ENCODE results near the gene NUAK1.

Gene NUAK1

DNA sequence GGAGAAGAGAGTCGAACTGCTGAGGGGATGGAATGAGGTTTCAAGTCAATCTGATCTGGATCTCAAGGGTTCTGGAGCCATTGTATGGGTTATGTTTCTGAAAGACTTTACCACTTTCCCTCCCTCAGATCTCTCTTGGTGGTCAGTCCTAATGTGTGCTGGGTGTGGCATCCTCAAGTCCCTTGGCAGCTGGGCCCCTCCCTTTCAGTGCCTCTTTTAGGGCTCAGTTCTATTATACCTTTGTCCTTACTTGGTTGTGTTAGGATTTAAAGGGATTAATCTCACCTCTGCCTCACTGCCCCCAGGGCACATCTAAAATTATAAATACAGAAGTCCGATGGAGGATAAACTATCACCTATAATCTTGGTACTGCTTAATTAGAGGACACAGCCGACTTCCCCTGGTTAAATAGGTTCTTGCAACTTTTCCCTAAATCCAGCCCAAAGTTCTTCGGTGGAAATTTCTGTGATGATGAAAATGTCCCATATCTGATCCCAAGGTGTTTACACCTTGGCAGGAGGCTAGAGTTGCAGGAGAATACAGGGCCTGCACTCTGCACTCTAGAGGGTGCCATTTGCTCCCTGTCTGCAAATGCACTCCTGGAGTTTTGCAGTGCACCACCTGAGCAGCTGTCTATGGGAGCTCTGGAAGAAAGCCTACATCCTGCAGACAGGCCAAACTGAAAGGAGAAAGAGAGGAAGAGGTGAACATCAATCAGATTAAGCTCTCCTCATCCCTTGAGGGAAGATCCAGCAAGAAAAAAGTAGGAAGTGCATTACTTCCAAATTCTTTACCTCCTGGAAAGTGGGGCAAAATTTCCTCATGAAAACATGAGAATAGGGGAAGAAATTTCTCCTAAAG lies 106.8 kb downstream of the NUAK1 start:
- no peak for DNase-seq

DNA sequence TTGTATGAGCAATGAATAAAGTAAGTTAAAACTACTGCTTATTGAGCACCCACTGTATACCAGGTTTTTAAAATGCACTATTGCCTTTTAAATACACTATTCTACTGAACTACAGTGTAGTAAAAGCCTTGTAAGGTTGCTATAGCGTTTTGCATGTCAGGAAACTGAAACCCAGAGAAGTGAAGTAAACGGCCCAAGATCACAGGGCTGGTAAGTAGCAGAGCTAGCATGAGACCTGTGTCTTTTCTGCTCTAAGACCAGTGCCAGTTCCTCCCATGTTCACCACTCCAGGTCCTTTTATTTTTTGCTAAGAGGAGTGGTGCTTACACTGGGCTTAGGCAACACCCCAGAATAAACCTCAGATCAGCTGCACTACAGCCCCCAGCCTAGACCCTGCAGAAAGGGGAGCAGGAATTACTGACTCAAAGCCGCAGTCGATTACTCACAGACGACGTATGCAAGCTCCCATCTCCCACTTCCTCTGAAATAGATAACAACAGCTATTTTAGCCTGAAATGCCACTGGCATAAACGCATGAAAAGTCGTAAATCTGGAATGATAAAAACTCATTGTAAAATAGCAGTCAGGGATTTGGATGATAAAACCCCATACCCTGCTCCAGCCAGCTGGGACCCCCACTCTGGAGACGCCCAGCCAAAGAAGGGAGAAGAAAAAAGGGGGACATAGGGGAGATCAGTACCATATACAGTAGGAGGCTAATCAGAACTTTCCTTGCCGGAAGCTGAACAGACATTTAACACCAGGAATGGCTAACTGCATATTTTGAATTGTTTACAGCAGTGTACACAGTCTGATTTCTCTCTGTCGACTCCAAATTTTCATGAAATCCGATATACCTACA lies 108.3 kb downstream of the NUAK1 start:
- DNase-seq = peak; percentile 96

DNA sequence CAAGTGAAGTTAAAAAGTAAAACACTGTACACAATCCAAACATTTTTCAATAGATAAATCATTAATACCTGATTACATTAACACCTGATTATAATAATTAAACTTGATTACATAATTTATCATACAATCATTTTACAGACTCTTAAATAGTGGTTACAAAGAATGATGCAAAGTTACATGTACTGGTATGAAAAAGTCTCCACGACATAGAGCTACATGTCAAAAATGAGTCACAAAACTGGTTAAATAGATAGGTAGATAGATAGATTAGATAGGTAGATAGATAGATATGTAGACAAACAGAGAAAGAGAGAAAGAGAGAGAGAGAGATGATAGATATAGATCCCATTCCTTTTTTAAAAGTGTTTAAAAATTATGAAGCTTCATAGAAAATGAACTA lies 109.2 kb downstream of the NUAK1 start:
- DNase-seq = no peak

DNA sequence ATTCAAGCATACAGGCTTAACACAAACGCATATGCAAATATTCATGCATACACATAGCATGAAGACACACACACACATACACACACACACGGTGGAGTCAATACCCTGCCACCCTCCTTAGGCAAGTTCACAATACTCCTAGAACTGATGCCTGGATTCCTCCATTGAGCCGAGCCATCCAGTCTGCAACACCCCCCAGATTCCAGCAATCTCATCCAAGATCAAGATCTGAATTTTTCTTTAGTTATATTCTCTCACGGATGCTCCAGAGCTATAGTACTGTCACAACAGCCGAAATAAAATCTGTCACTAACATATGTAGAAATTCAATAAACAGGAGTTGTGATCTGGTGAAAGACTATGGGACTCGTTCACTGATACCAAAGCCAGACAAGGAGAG lies 110.8 kb downstream of the NUAK1 start:
- DNase-seq = no peak

DNA sequence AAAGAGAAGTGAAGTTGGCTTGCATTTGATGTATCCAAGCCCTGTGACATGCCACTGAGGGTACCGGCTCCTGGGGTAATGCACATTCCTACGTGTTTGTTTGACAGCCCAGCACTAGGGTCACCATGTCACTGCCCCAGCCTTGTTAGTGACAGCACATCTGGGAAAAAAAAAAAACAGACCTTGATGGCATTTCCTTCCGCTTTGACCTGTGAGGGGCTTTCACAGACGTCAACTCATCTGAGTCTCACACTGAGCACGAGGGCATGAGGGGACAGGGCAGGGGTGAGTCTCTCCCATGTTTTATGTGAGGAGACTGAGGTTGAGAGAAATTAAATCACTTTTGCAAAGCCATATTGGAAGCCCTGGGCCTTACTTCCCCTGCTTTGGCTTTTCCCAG lies 111.5 kb downstream of the NUAK1 start:
- no peak for DNase-seq

DNA sequence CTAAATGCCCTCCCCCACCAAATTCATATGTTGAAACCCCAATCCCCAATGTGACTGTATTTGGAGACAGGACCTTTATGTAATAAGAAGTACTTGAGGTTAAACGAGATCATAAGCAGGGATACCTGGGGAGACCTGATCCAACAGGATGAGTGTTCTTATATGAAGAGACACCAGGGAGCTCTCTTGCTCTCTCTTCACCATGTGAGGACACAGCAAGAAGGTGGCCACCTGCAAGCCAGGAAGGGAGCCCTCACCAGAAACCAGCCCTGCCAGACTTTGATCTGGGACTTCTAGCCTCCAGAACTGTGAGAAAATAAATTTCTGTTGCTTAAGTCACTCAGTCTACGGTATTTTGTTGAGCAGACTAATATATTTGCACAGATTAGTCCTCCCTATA lies 113.6 kb downstream of the NUAK1 start:
- no peak for DNase-seq

DNA sequence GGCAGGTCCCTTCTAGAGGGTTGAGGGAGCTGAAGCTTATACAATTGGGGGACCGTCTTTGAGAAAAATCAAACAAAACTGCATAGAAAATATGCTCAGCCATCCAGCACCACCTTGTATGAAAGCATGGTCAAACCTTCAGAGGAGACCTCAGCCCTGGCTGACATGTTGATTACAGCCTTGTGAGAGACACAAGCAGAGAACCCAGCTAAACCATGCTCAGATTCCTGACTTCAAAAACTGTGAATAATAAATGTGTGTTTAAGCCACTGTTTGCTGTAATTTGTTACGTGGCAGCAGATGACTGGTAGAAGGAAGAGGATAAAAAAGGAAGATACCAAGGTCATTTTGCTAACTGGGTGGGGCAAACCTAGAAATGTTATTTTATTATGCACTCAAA lies 115.7 kb downstream of the NUAK1 start:
- no peak for DNase-seq

DNA sequence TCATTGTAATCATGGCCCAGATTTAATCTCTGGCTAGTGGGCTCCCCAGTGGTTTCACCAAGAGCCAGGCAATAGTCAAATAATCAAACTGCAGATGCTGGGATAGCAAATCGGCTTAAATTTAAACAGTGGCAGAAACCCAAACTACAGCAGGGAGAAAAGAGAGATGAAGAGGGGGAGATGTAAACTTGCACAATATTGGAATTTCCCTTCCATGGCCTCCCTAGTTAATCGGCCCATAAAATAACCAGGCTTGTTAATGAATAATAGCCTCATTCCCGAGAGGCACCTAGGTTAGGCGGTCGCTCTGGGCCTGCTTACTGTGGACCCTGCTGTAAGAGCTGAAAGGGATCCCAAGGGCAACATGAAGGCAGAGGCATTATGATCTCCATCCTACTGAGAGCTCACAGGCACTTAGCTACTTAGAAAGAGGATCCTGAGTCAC lies 116.2 kb downstream of the NUAK1 start:
- no peak for DNase-seq

DNA sequence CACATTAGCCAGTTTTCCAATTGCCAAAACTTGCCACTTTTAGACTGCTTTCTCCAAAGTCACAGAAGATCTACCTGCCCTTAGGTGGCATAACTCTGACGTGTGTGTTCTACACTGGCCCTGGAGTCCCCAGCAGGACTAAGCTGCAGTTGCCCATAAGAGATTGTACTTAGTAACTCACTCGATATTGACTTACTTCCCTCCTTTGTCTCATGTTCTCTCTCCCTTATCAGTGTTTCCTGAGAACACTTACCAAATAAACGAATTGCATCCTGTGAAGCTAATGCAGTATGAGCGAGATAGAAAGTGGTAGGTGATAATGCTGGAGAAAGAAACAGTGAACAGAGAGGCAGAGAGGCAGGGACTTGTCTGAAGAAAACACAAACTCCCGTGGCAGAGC lies 117.2 kb downstream of the NUAK1 start:
- no peak for DNase-seq

DNA sequence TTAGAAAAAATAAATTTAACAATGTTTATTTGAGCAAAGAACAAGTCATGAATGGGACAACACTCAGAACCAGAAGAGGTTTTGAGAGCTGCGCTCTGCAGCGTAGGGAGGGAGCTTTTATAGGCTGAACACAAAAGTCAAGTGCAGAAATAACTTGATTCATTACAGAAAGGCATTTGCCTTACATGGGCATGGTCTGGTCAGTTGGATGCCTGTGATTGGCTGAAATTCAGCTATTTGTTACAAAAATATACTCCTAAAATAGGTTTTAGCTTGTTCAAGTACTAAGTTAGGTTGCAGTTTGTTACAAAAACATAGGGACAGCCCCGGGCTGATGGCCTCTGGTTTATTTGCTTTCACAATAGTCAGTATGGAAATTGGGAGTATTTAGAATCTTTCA lies 118.0 kb downstream of the NUAK1 start:
- DNase-seq = peak; percentile 28

DNA sequence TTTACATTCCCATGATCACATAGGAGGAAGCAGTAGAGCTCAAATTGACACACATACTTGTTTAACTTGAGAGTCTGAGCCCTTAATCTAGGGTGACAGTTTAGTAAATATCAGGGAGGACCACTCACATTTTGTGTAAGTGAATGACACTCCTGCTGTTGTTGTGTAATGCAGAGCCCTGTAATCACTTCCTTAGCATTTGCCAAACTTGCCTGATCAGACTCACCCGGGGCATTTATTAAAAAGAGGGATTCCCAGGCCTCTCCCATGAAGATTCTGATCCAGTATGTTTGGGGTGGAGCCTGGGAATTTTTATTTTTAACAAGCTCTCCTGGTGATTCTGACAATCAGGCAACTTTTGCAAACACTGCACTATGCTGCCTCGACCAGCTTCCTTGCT lies 119.6 kb downstream of the NUAK1 start:
- DNase-seq = no peak

DNA sequence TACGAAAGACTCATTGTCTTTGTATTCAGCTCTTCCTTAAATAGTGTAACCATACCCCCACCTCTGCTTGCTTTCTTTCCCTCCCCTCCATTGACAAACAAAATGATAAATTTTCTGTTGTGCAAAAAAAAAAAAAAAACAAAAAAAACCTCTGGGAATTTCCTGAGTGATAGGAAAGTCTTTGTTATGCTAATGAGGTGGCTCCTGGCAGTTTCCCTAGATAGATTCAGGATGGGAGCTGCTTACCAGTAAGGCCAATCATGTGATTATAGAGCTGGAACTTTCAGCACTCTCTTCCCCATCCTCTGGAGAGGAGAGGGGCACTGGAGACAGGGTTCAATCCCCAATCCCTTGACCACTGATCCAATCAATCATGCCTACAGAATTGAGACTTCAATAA lies 120.5 kb downstream of the NUAK1 start:
- DNase-seq = no peak

DNA sequence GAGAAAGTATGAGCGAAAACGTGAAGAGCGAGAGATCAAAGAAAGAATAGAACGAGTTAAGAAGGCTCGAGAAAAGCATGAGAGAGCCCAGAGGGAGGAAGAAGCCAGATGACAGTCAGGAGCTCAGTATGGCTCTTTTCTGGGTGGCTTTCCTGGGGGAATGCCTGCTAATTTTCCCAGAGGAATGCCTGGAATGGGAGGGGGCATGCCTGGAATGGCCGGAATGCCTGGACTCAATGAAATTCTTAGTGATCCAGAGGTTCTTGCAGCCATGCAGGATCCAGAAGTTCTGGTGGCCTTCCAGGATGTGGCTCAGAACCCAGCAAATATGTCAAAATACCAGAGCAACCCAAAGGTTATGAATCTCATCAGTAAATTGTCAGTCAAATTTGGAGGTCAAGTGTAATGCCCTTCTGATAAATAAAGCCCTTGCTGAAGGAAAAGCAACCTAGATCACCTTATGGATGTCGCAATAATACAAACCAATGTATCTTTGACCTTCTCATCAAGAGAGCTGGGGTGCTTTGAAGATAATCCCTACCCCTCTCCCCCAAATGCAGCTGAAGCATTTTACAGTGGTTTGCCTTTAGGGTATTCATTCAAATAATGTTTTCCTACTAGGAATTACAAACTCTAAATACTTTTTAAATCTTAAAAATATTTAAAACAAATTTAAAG lies 122.0 kb downstream of the NUAK1 start:
- DNase-seq = peak; percentile 62

DNA sequence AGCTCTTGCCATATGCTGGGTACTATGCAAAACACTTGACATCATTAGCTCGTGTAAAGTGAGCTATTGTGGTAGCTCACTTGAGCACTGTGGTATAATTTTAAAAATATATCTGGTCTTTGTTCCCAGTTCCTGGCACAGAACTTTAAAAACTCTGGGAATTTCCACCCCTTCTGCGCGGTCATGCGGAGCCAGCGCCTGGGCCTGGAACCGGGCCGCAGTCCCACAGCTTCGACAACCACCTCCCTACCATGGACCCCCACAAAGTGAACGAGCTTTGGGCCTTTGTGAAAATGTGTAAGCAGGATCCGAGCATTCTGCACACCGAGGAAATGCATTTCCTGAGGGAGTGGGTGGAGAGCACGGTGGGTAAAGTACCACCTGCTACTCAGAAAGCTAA lies 123.1 kb downstream of the NUAK1 start:
- no peak for DNase-seq

DNA sequence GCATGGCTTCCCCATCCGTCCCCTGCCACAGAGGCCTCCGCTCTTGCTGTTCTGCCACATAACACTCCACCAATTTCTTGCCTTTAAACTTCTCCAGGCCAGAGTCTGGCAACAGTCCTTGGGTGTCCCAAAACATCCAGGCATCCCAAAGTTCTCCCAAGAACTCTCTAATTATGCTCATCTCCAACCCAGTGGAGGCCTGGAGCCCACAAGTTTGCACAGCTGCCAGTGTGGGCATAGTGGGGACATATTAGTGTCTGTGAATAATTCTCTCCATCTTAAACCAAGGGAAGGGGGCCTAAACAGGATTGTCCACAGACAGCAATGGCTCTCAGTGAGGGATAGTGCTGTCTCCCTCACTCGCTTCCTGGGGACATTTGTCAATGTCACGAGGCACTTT lies 124.8 kb downstream of the NUAK1 start:
- DNase-seq = no peak
